H9 (cell line): Measurements from ENCODE around the gene TNFRSF4. TPM values are rescaled to one million over a fixed set of nuclear protein-coding genes. Genes with fewer than 3 reads are reported as not detected.
A peak's percentile ranks its signal among the peaks of the same experiment; 100 is the strongest.

Experiments used
- DNase-seq: peaks from one replicate; pipeline ENCODE4 v3.0.0-alpha.2; 2017
- H2AFZ ChIP-seq: one replicate; pipeline ENCODE4 v1.6.1; 2013; ENCODE audit warnings: mild to moderate bottlenecking, low read length, control low read depth, moderate library complexity
- H2AK5ac ChIP-seq: 2 replicates; pipeline ENCODE4 v1.6.1; 2013; ENCODE audit warnings: low read length, control low read depth, mixed read lengths; ENCODE audit not compliant: insufficient read length
- H2BK120ac ChIP-seq: one replicate; pipeline ENCODE4 v1.6.1; 2013; ENCODE audit warnings: low read depth, mild to moderate bottlenecking, low read length, control low read depth, inconsistent platforms; ENCODE audit not compliant: poor library complexity, severe bottlenecking
- H2BK12ac ChIP-seq: 2 replicates; pipeline ENCODE4 v1.6.1; 2013; ENCODE audit warnings: low read length, control low read depth, mixed read lengths, low read depth; ENCODE audit not compliant: insufficient read length
- H2BK15ac ChIP-seq: 2 replicates; pipeline ENCODE4 v1.6.1; 2013; ENCODE audit warnings: low read depth, low read length, control low read depth
- H2BK20ac ChIP-seq: one replicate; pipeline ENCODE4 v1.6.1; 2013; ENCODE audit warnings: low read depth, mild to moderate bottlenecking, low read length, control low read depth, inconsistent platforms; ENCODE audit not compliant: poor library complexity, severe bottlenecking
- H2BK5ac ChIP-seq: 2 replicates; pipeline ENCODE4 v1.6.1; 2013; ENCODE audit warnings: low read length, control low read depth, mixed read lengths; ENCODE audit not compliant: insufficient read length
- H3K14ac ChIP-seq: 2 replicates; pipeline ENCODE4 v1.6.1; 2013; ENCODE audit warnings: low read length, control low read depth; ENCODE audit not compliant: insufficient read depth
- H3K18ac ChIP-seq: 2 replicates; pipeline ENCODE4 v1.6.1; 2013; ENCODE audit warnings: low read depth, mild to moderate bottlenecking, mixed read lengths, low read length, control low read depth; ENCODE audit not compliant: insufficient read length
- H3K23ac ChIP-seq: 2 replicates; pipeline ENCODE4 v1.6.1; 2013; ENCODE audit warnings: low read length, control low read depth, mixed read lengths, low read depth; ENCODE audit not compliant: insufficient read length
- H3K23me2 ChIP-seq: 2 replicates; pipeline ENCODE4 v1.6.1; 2013; ENCODE audit warnings: low read depth, mild to moderate bottlenecking, mixed read lengths, low read length, control low read depth; ENCODE audit not compliant: insufficient read length, poor library complexity, severe bottlenecking
- H3K27ac ChIP-seq: 2 replicates; pipeline ENCODE4 v1.5.1; 2013; ENCODE audit warnings: low read length, control low read depth, mixed read lengths, low read depth; ENCODE audit not compliant: insufficient read length
- H3K27me3 ChIP-seq: 2 replicates; pipeline ENCODE4 v1.6.1; 2013; ENCODE audit warnings: low read length, control low read depth, inconsistent platforms; ENCODE audit not compliant: insufficient read depth
- H3K4ac ChIP-seq: 2 replicates; pipeline ENCODE4 v1.6.1; 2013; ENCODE audit warnings: low read depth, mild to moderate bottlenecking, control low read depth, inconsistent platforms, low read length, moderate library complexity
- H3K4me1 ChIP-seq: 2 replicates; pipeline ENCODE4 v1.6.1; 2013; ENCODE audit warnings: low read length, control low read depth, inconsistent platforms; ENCODE audit not compliant: insufficient read depth
- H3K4me2 ChIP-seq: 2 replicates; pipeline ENCODE4 v1.6.1; 2013; ENCODE audit warnings: low read length, control low read depth, mixed read lengths; ENCODE audit not compliant: insufficient read length, insufficient read depth
- H3K56ac ChIP-seq: 2 replicates; pipeline ENCODE4 v1.6.1; 2013; ENCODE audit warnings: low read depth, mild to moderate bottlenecking, mixed read lengths, low read length, control low read depth; ENCODE audit not compliant: insufficient read length
- H3K79me1 ChIP-seq: 2 replicates; pipeline ENCODE4 v1.6.1; 2013; ENCODE audit warnings: low read depth, mild to moderate bottlenecking, moderate library complexity, low read length, control low read depth, inconsistent platforms; ENCODE audit not compliant: insufficient read depth, poor library complexity, severe bottlenecking
- H3K79me2 ChIP-seq: 2 replicates; pipeline ENCODE4 v1.6.1; 2013; ENCODE audit warnings: low read length, control low read depth, inconsistent platforms; ENCODE audit not compliant: insufficient read depth
- H3K9ac ChIP-seq: 2 replicates; pipeline ENCODE4 v1.6.1; 2013; ENCODE audit warnings: low read length, control low read depth, mixed read lengths; ENCODE audit not compliant: insufficient read length; ENCODE audit errors: extremely low read depth
- H3K9me3 ChIP-seq: one replicate; pipeline ENCODE4 v1.6.1; 2013; ENCODE audit warnings: low read depth, low read length, inconsistent platforms; ENCODE audit not compliant: control insufficient read depth
- H3T11ph ChIP-seq: one replicate; pipeline ENCODE4 v1.6.1; 2013; ENCODE audit warnings: mild to moderate bottlenecking, low read length, control low read depth, inconsistent platforms
- H4K20me1 ChIP-seq: one replicate; pipeline ENCODE4 v1.6.1; 2013; ENCODE audit not compliant: control insufficient read depth, insufficient read length, insufficient read depth
- H4K5ac ChIP-seq: 2 replicates; pipeline ENCODE4 v1.6.1; 2013; ENCODE audit warnings: low read depth, mild to moderate bottlenecking, mixed read lengths, low read length, control low read depth; ENCODE audit not compliant: insufficient read length
- H4K8ac ChIP-seq: replicated peaks from 2 replicates; pipeline ENCODE4 v1.6.1; 2013; ENCODE audit warnings: low read length, control low read depth, mixed read lengths, low read depth; ENCODE audit not compliant: insufficient read length
- H4K91ac ChIP-seq: 2 replicates; pipeline ENCODE4 v1.6.1; 2013; ENCODE audit warnings: low read depth, mild to moderate bottlenecking, moderate library complexity, mixed read lengths, low read length, control low read depth; ENCODE audit not compliant: insufficient read length
- H3K27ac Mint-ChIP-seq, 3 experiments: 2 replicates in 2 of 3; 3 replicates in 1 of 3; pipeline ENCODE4 v1.8.0; 2020 to 2021; ENCODE audit warnings: mixed read lengths in 3 of 3, mild to moderate bottlenecking in 1 of 3, moderate library complexity in 1 of 3
- H3K27me3 Mint-ChIP-seq: 2 replicates; pipeline ENCODE4 v1.8.0; 2021; ENCODE audit warnings: low read depth, mild to moderate bottlenecking, moderate library complexity, mixed read lengths
- H3K36me3 Mint-ChIP-seq, 3 experiments: 2 replicates in 2 of 3; 3 replicates in 1 of 3; pipeline ENCODE4 v1.8.0; 2020 to 2021; ENCODE audit warnings: low read depth in 3 of 3, mixed read lengths in 3 of 3; ENCODE audit not compliant: insufficient read depth in 1 of 3
- H3K4me1 Mint-ChIP-seq, 2 experiments: 2 replicates each; pipeline ENCODE4 v1.8.0; 2020; ENCODE audit warnings: mixed read lengths in 2 of 2
- H3K4me3 Mint-ChIP-seq, 2 experiments: 2 replicates in 1 of 2; 3 replicates in 1 of 2; pipeline ENCODE4 v1.8.0; 2020 to 2021; ENCODE audit warnings: mild to moderate bottlenecking in 2 of 2, mixed read lengths in 2 of 2, moderate library complexity in 1 of 2
- H3K9me3 Mint-ChIP-seq, 2 experiments: 2 replicates in 1 of 2; 3 replicates in 1 of 2; pipeline ENCODE4 v1.8.0; 2020; ENCODE audit warnings: mild to moderate bottlenecking in 2 of 2, mixed read lengths in 2 of 2, moderate library complexity in 1 of 2
- WGBS: extraction: QIAGEN DNeasy Blood & Tissue Kit; methylation state at CpG from one replicate; pipeline ENCODE4 v1.1.7; 2013; ENCODE audit warnings: missing lambda C conversion rate, low lambda C conversion rate, mixed read lengths; ENCODE audit not compliant: insufficient read length; ENCODE audit errors: extremely low coverage; 5-methylcytosine and 5-hydroxymethylcytosine counted together
- total RNA-seq: library from RNA; stranded (reverse); gene quantifications from 2 replicates; pipeline ENCODE4 v1.2.1, GENCODE V29; 2021
- TF ChIP-seq, protein P1 (sequence below): fragments of 200-600 bp; sonication (generic); conservative IDR thresholded peaks from 3 replicates; pipeline ENCODE4 v1.8.0; 2021; ENCODE audit warnings: antibody characterized with exemption, mild to moderate bottlenecking

TNFRSF4 gene
- total RNA-seq, 1 experiment from 2014 or later = 0.24 TPM

GRCh38 chr1:1255611-1256010 lies 41.7 kb upstream of the TNFRSF4 start:
- no peaks in the 10 kb centered on the region for H3K79me2 ChIP-seq
- no peaks in the 10 kb centered on the region for H3K23me2 ChIP-seq
- H2BK12ac ChIP-seq = no peak overlapping the region
- no peak overlapping the region for H3K9ac ChIP-seq
- peaks cover 3% of the 10 kb centered on the region; the same call in 1 of the 2 replicates for H3K27me3 Mint-ChIP-seq
- H3K14ac ChIP-seq = no peak overlapping the region
- no peaks in the 10 kb centered on the region for H3K27me3 ChIP-seq
- TF ChIP-seq, protein P1, sequence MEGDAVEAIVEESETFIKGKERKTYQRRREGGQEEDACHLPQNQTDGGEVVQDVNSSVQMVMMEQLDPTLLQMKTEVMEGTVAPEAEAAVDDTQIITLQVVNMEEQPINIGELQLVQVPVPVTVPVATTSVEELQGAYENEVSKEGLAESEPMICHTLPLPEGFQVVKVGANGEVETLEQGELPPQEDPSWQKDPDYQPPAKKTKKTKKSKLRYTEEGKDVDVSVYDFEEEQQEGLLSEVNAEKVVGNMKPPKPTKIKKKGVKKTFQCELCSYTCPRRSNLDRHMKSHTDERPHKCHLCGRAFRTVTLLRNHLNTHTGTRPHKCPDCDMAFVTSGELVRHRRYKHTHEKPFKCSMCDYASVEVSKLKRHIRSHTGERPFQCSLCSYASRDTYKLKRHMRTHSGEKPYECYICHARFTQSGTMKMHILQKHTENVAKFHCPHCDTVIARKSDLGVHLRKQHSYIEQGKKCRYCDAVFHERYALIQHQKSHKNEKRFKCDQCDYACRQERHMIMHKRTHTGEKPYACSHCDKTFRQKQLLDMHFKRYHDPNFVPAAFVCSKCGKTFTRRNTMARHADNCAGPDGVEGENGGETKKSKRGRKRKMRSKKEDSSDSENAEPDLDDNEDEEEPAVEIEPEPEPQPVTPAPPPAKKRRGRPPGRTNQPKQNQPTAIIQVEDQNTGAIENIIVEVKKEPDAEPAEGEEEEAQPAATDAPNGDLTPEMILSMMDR = no peak
- no peak overlapping the region for H2BK15ac ChIP-seq
- 0 out of 7 replicates have a peak overlapping the region, but pooled peaks of 1 of the 3 experiments have one; percentile 81 for H3K27ac Mint-ChIP-seq
- no peak overlapping the region for H4K8ac ChIP-seq
- H2BK120ac ChIP-seq = no peak overlapping the region
- H3K56ac ChIP-seq = no peak overlapping the region
- H3K27ac ChIP-seq = no peak overlapping the region
- H3K4me1 Mint-ChIP-seq = peaks cover 16 to 27% of the 10 kb centered on the region in 2 experiments
- no peaks in the 10 kb centered on the region; a peak in 2 of 5 replicates for H3K9me3 Mint-ChIP-seq
- no peaks in the 10 kb centered on the region for H3K79me1 ChIP-seq
- no peak overlapping the region for H2AK5ac ChIP-seq
- H4K5ac ChIP-seq = no peak overlapping the region
- no peak overlapping the region for H3T11ph ChIP-seq
- no peak overlapping the region for H4K91ac ChIP-seq
- no peak overlapping the region for H3K4me2 ChIP-seq
- H3K4ac ChIP-seq = no peak overlapping the region
- no peak overlapping the region for H3K18ac ChIP-seq
- H3K23ac ChIP-seq = no peak overlapping the region
- no peaks in the 10 kb centered on the region for H3K4me1 ChIP-seq
- H3K4me3 Mint-ChIP-seq = no peak overlapping the region
- H3K36me3 Mint-ChIP-seq = peaks cover 27 to 77% (median 63%) of the 10 kb centered on the region in 3 experiments; a peak in 6 of 7 replicates
- H2BK20ac ChIP-seq = no peak overlapping the region
- no peak overlapping the region for H2BK5ac ChIP-seq
- no peak overlapping the region for H2AFZ ChIP-seq
- H3K9me3 ChIP-seq = no peaks in the 10 kb centered on the region
- no peaks in the 10 kb centered on the region for H4K20me1 ChIP-seq
- DNase-seq = no peak
- WGBS = no CpG with 5 or more reads among the region's 10 CpGs
